Endothelial cell of umbilical vein (primary cell): ENCODE measurements around the gene TNFSF18. TPM values are rescaled to one million over a fixed set of nuclear protein-coding genes. Genes with fewer than 3 reads are reported as not detected.

Experiments used
- BruUV-seq: library from RNA; stranded (reverse); fragments of 400-500 nt; replicated peaks from 2 replicates; lab custom pipeline; 2021; lab: Mats Ljungman, UMichigan
- CTCF ChIA-PET: fragments of 300-600, 350-600 bp; sonication (Branson Sonifier 250); formaldehyde crosslinking; loops from one replicate; lab custom pipeline; 2021; ENCODE audit warnings: antibody characterized with exemption, inconsistent platforms; lab: Charles Lee
- POLR2A ChIA-PET: fragments of 300-600, 350-600 bp; sonication (Branson Sonifier 250); formaldehyde crosslinking; loops from one replicate; lab custom pipeline; 2021; ENCODE audit warnings: antibody characterized with exemption, inconsistent platforms; lab: Charles Lee
- DNase-seq: peaks from one replicate; pipeline ENCODE4 v3.0.0-alpha.2; 2011; ENCODE audit warnings: low read depth, low spot score
- FAIRE-seq: peaks from 2 replicates; lab custom pipeline; 2011; peaks lifted over from hg19 to GRCh38; lab: Jason Lieb, UNC
- H2AFZ ChIP-seq: 2 replicates; pipeline ENCODE4 v1.6.0; 2012; ENCODE audit warnings: low read depth, low read length, control low read depth, inconsistent platforms
- H3K27ac ChIP-seq: 2 replicates; pipeline ENCODE4 v1.5.1; 2011; ENCODE audit warnings: low read depth, mild to moderate bottlenecking, control low read depth, low read length, moderate library complexity; ENCODE audit not compliant: insufficient read depth
- H3K27me3 ChIP-seq, 2 experiments: 2 replicates each; pipeline versions ENCODE4 v1.6.0 to v1.6.1; 2011; ENCODE audit warnings: low read length in 2 of 2, mixed read lengths in 1 of 2; ENCODE audit not compliant: control insufficient read depth in 2 of 2, insufficient read depth in 2 of 2
- H3K36me3 ChIP-seq, 2 experiments: 2 replicates in 1 of 2; 3 replicates in 1 of 2; pipeline ENCODE4 v1.5.1; 2011; ENCODE audit warnings: low read length in 2 of 2, mild to moderate bottlenecking in 1 of 2, moderate library complexity in 1 of 2; ENCODE audit not compliant: control insufficient read depth in 2 of 2, insufficient read depth in 2 of 2; ENCODE audit errors: extremely low read depth in 1 of 2
- H3K4me1 ChIP-seq: 3 replicates; pipeline ENCODE4 v1.5.1; 2011; ENCODE audit warnings: mild to moderate bottlenecking, low read length; ENCODE audit not compliant: control insufficient read depth, insufficient read depth; ENCODE audit errors: extremely low read depth
- H3K4me2 ChIP-seq: 2 replicates; pipeline ENCODE4 v1.6.1; 2011; ENCODE audit warnings: low read length, control low read depth, mixed read lengths; ENCODE audit not compliant: insufficient read depth
- H3K4me3 ChIP-seq, 3 experiments: fragments of 200-600 bp in 1 of 3; sonication (generic), shearing (Covaris generic) in 1 of 3; replicated peaks in 1 of 3; 2 replicates each; pipeline ENCODE4 v1.5.1; 2011 to 2016; ENCODE audit warnings: control low read depth in 3 of 3, low read length in 3 of 3, mild to moderate bottlenecking in 2 of 3, inconsistent platforms in 1 of 3, low read depth in 1 of 3, moderate library complexity in 1 of 3; ENCODE audit not compliant: insufficient read depth in 1 of 3
- H3K79me2 ChIP-seq: 2 replicates; pipeline ENCODE4 v1.6.0; 2012; ENCODE audit warnings: low read length, inconsistent platforms; ENCODE audit not compliant: control insufficient read depth, insufficient read depth
- H3K9ac ChIP-seq: replicated peaks from 2 replicates; pipeline ENCODE3; 2011; ENCODE audit warnings: low read length, control low read depth; ENCODE audit not compliant: insufficient read depth; ENCODE audit errors: extremely low read depth
- H3K9me1 ChIP-seq: replicated peaks from 3 replicates; pipeline ENCODE4 v1.6.0; 2011; ENCODE audit warnings: mild to moderate bottlenecking, low read length; ENCODE audit not compliant: control insufficient read depth, insufficient read depth; ENCODE audit errors: extremely low read depth
- H3K9me3 ChIP-seq: replicated peaks from 2 replicates; pipeline ENCODE4 v1.5.1; 2012; ENCODE audit warnings: low read length, inconsistent platforms; ENCODE audit not compliant: control insufficient read depth, insufficient read depth
- H4K20me1 ChIP-seq: replicated peaks from 2 replicates; pipeline ENCODE3; 2011; ENCODE audit warnings: mild to moderate bottlenecking, low read length; ENCODE audit not compliant: control insufficient read depth, insufficient read depth; ENCODE audit errors: extremely low read depth
- EZH2 ChIP-seq: IDR thresholded peaks from 2 replicates; pipeline ENCODE4 v1.6.1; 2012; ENCODE audit warnings: borderline replicate concordance, low read depth, mild to moderate bottlenecking, moderate library complexity, low read length, inconsistent platforms; ENCODE audit not compliant: severe bottlenecking
- FOS ChIP-seq: IDR thresholded peaks from 2 replicates; pipeline ENCODE4 v1.6.1; 2011; ENCODE audit warnings: mild to moderate bottlenecking, low read length, moderate library complexity, borderline replicate concordance; ENCODE audit not compliant: insufficient read depth
- GATA2 ChIP-seq: IDR thresholded peaks from 2 replicates; pipeline ENCODE4 v1.7.0; 2011; ENCODE audit warnings: low read depth, mild to moderate bottlenecking, moderate library complexity, mixed read lengths, low read length; ENCODE audit not compliant: insufficient read length, insufficient read depth
- JUN ChIP-seq: IDR thresholded peaks from 2 replicates; pipeline ENCODE4 v1.6.1; 2011; ENCODE audit warnings: borderline replicate concordance, low read depth; ENCODE audit not compliant: insufficient read length, insufficient read depth
- MYC ChIP-seq: IDR thresholded peaks from one replicate; pipeline ENCODE4 v1.6.1; 2011; ENCODE audit warnings: mild to moderate bottlenecking, low read depth, low read length
- POLR2A ChIP-seq: IDR thresholded peaks from 2 replicates; pipeline ENCODE4 v1.6.1; 2012; ENCODE audit warnings: low read depth, mild to moderate bottlenecking, control low read depth, low read length
- POLR2AphosphoS5 ChIP-seq: IDR thresholded peaks from 2 replicates; pipeline ENCODE4 v1.6.1; 2012; ENCODE audit warnings: low read depth, mild to moderate bottlenecking, control low read depth, low read length, moderate library complexity; ENCODE audit not compliant: insufficient read depth
- dilution Hi-C: fragments of 300-500 bp; cut with MboI; formaldehyde crosslinking; loops from one replicate; pipeline ENCODE4 v1.15.0; 2019; ENCODE audit warnings: low sequenced_read_pairs; ENCODE audit not compliant: extremely low pct_ligation_motif_present
- intact Hi-C: fragments of 100-400 bp; cut with micrococcal nuclease; formaldehyde crosslinking; loops from one replicate; pipeline ENCODE4 v1.10.0; 2022
- polyA plus RNA-seq, 4 experiments: library from polyadenylated mRNA; depleted of rRNA in 3 of 4; stranded (reverse) in 3 of 4; unstranded in 1 of 4; fragments of >200 nt; gene quantifications; 2 replicates each; pipeline versions ENCODE4 v1.2.1 to v1.2.3, GENCODE V29; 2011 to 2012; ENCODE audit warnings: missing spikeins in 1 of 4
- total RNA-seq: library from RNA; stranded (reverse); gene quantifications from 2 replicates; pipeline ENCODE4 v1.2.3, GENCODE V29; 2021
- TF ChIP-seq, protein P1 (sequence below), 2 donors: IDR thresholded peaks; 1 replicate in 1 of 2; 2 replicates in 1 of 2; pipeline ENCODE4 v1.5.1; 2011; ENCODE audit warnings: low read length in 2 of 2, mild to moderate bottlenecking in 2 of 2, moderate library complexity in 2 of 2, control low read depth in 1 of 2, inconsistent platforms in 1 of 2, low read depth in 1 of 2; ENCODE audit not compliant: insufficient read depth in 1 of 2; ENCODE audit errors: extremely low read depth in 1 of 2
- TF ChIP-seq, protein P2 (sequence below): IDR thresholded peaks from 2 replicates; pipeline ENCODE4 v1.6.1; 2011; ENCODE audit not compliant: insufficient read depth, insufficient read length

TNFSF18 gene
- total and polyA plus RNA-seq, 2 donors (not counting 3 experiments of a cell fraction or from before 2014, with no cell fraction given) = 15.3 to 39.4 TPM

GRCh38 chr1:172997941-172998361 lies 52.8 kb downstream of the TNFSF18 start:
- TF ChIP-seq POLR2AphosphoS5 = no peak
- TF ChIP-seq MYC = no peak
- TF ChIP-seq GATA2 = peak; percentile 32
- TF ChIP-seq, protein P1, sequence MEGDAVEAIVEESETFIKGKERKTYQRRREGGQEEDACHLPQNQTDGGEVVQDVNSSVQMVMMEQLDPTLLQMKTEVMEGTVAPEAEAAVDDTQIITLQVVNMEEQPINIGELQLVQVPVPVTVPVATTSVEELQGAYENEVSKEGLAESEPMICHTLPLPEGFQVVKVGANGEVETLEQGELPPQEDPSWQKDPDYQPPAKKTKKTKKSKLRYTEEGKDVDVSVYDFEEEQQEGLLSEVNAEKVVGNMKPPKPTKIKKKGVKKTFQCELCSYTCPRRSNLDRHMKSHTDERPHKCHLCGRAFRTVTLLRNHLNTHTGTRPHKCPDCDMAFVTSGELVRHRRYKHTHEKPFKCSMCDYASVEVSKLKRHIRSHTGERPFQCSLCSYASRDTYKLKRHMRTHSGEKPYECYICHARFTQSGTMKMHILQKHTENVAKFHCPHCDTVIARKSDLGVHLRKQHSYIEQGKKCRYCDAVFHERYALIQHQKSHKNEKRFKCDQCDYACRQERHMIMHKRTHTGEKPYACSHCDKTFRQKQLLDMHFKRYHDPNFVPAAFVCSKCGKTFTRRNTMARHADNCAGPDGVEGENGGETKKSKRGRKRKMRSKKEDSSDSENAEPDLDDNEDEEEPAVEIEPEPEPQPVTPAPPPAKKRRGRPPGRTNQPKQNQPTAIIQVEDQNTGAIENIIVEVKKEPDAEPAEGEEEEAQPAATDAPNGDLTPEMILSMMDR (IDR thresholded peaks at IDR 0.05; ENCODE audit: extremely low read depth in 1 of 2, insufficient read depth in 1 of 2, low read depth in 1 of 2, low read length in 2 of 2) = no peak
- TF ChIP-seq FOS = peak; percentile 59
- TF ChIP-seq, protein P2, sequence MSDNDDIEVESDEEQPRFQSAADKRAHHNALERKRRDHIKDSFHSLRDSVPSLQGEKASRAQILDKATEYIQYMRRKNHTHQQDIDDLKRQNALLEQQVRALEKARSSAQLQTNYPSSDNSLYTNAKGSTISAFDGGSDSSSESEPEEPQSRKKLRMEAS = no peak
- no peak for TF ChIP-seq EZH2
- no peak for TF ChIP-seq JUN
- no peak for TF ChIP-seq POLR2A
- Histone ChIP-seq H3K79me2 (no peaks in the 10 kb centered on the region), H4K20me1 (no peaks in the 10 kb centered on the region), H3K9me3 (peaks cover 4% of the 10 kb centered on the region), H3K4me2 (no peak overlapping the region), H3K27me3 (no peaks in the 10 kb centered on the region), H3K27ac (peak overlapping the region; percentile 18), H3K4me1 (no peaks in the 10 kb centered on the region), H3K36me3 (no peaks in the 10 kb centered on the region), H3K9me1 (no peaks in the 10 kb centered on the region), H3K9ac (no peak overlapping the region), H3K4me3 (no peak overlapping the region), H2AFZ (no peak overlapping the region)
- dilution Hi-C loops = no loop called here
- no peak for DNase-seq
- intact Hi-C loops = no loop called here
- BruUV-seq = no TSS peak
- FAIRE-seq = no peak
- CTCF ChIA-PET = no interaction called here
- POLR2A ChIA-PET = no interaction called here
